WI38 (cell line): ENCODE measurements around the gene RXFP4.
A peak's percentile ranks its signal among the peaks of the same experiment; 100 is the strongest.
"Not testable (repeated sequence)": the region's sequence is repeated elsewhere in the genome, so short reads cannot be mapped to it uniquely, and the experiment has no call there.

Experiments
- H3K4me3 ChIP-seq: 2 replicates; pipeline ENCODE4 v1.5.1; 2011; ENCODE audit warnings: low read depth, mild to moderate bottlenecking, control low read depth, low read length
- CTCF ChIP-seq: IDR thresholded peaks from 2 replicates; pipeline ENCODE4 v1.5.1; 2012; ENCODE audit warnings: low read depth, mild to moderate bottlenecking, control low read depth, low read length

The RXFP4 gene, protein sequence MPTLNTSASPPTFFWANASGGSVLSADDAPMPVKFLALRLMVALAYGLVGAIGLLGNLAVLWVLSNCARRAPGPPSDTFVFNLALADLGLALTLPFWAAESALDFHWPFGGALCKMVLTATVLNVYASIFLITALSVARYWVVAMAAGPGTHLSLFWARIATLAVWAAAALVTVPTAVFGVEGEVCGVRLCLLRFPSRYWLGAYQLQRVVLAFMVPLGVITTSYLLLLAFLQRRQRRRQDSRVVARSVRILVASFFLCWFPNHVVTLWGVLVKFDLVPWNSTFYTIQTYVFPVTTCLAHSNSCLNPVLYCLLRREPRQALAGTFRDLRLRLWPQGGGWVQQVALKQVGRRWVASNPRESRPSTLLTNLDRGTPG

DNA sequence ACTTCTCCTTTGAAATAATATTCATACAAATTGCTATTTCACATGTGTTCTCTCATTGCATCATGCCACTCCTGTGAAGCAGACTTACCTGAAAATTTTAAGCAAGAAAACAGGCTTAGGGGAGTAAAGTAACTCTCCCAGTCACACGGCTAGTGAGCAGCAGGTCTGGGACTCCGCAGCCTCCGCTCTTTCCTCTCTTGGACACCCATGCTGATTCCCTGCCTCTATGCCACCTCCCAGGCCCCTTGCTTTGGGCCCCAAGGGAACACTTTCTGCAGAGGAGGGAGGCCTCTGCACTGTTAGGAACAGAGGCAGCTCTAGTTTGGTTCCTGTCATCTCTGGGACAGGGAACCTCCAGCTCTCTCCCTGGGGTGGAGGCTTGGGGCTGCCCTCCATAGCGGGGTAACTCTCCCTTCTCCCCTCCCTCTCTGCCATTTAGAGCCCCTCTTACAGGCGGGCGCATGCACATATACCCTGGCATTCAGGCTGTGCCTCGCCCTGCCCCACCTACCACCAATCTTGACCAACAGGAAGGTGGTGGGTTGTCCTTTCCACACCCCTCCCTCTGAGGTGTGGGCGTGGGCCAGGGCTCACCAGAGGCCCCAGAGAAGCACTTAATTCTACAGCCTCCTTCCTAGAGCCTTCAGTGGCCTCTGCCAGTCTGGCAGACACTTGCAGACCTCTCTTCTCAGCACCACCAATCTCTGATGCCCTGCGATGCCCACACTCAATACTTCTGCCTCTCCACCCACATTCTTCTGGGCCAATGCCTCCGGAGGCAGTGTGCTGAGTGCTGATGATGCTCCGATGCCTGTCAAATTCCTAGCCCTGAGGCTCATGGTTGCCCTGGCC is at the start of gene RXFP4:
RXFP4 (plus strand) TSS at position 646 of the 852 bp plus-strand sequence; CDS start at position 718, 72 bp downstream.
- no peak within 1 kb of the TSS for H3K4me3 ChIP-seq
- no peak for TF ChIP-seq CTCF

DNA sequence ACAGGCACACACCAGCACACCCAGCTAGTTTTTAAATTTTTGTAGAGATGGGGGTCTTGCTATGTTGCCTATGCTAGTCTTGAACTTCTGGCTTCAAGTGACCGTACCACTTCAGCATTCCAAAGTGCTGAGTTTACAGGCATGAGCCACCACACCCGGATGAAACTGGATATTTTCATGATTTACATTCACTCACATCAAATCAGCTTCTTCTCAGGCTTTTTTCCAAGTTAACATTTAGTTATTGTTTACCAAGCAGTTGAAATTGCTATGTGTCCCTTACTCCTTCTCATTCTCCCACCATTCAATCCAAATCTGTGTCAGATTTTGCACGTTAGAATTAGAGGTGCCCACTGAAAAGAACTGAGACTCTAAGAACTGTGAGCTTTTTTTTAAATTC is 48.6 kb upstream of the RXFP4 start:
- H3K4me3 ChIP-seq, result peak overlapping the region; percentile 4; the same call in 1 of the 2 replicates
- TF ChIP-seq CTCF, result no peak

- peak overlapping the region; percentile 4 for H3K4me3 ChIP-seq
- no peak for TF ChIP-seq CTCF
Observed at GRCh38 chr1:155893389-155894142, 47.9 kb upstream of the RXFP4 start.

- not testable (repeated sequence) for H3K4me3 ChIP-seq
Observed at GRCh38 chr1:155895617-155896016, 45.8 kb upstream of the RXFP4 start.

- not testable (repeated sequence) for H3K4me3 ChIP-seq
Observed at GRCh38 chr1:155896476-155896875, 45.0 kb upstream of the RXFP4 start.

- no peak for TF ChIP-seq CTCF
- no peak overlapping the region for H3K4me3 ChIP-seq
Observed at GRCh38 chr1:155897746-155898145, 43.7 kb upstream of the RXFP4 start.

DNA sequence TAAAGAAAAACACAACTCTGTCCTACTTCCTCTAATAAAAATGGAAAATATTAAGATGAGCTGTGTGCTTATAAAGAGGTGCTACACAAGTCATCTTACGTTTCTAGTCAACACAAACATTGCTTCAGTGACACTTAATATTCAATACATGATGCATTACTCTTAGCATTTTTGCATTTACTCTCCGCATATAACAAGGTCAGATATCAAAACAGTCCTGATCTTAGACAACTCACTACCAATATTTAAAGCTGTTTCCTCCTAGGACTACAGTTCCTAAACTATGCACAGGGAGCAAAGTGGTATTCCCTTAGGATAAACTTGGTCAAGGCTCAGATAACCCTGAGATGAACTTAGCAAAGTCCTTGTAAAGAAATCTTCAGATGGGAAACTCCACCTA is 42.5 kb upstream of the RXFP4 start:
- H3K4me3 ChIP-seq, result no peak overlapping the region
- TF ChIP-seq CTCF, result no peak

DNA sequence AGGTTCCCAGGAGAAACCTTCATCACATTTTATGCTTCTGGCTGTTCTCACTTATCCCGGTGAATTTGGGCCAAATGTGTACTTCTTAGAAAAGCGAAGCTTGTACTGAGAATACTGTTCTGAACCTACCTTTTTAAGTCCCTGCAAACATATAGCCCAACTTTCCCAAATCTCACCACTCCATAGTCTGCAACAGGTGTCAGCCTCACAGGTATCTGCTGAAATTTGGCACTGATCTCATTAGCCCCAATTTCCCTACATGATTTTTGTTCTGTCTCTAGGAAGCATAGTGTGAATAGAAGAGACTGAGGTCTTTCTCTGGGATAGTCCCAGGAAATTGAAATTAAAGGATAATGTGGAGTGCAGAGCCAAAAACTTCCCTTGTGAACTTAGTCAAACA is 41.8 kb upstream of the RXFP4 start:
- no peak for TF ChIP-seq CTCF
- H3K4me3 ChIP-seq, result no peak overlapping the region
